Stimulated activated CD4-positive, alpha-beta T cell treated with anti-CD3 and anti-CD28 coated beads, Interleukin-4, amount 100 ng/mL, for 48 hours (primary cell): Measurements from ENCODE around the gene PBXIP1.
"Not testable (repeated sequence)": the region's sequence is repeated elsewhere in the genome, so short reads cannot be mapped to it uniquely, and the experiment has no call there.

Experiments used
- DNase-seq, 2 donors: peaks; one replicate each; pipeline ENCODE4 v3.0.0-alpha.2; 2020; ENCODE audit warnings: low read depth in 2 of 2

PBXIP1 gene

DNA sequence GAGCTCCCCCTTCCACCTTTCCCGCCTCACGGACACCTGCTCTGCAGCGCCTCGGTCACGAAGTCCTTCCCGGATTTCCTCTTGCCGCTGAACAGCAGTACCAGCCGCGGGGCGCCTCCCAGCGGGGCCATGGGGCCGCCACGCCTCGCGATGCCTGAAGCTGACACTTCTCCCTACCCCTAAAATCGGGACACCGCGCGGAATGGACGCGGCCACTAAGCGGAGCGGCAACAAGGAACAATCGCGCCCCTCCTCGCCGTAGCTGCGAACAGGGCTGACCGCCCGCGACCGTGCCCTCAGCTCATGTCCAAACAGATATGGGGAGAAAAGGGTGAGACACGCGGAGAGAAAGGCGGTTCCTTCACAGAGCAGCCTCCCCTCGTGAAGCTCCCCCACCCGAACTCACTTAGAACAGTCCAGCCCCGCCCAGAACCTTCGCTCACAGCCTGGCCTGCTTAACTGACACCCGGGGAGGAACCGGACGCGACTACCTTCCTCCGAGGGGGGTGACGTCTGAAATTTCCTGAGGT is 19.3 kb downstream of the PBXIP1 start, which contains the start of gene PMVK:
TSS of gene PMVK (minus strand) at position 165 of the 530 bp plus-strand sequence. CDS start at position 131, 34 bp downstream.
- DNase-seq: peak; percentile 91 to 93

DNA sequence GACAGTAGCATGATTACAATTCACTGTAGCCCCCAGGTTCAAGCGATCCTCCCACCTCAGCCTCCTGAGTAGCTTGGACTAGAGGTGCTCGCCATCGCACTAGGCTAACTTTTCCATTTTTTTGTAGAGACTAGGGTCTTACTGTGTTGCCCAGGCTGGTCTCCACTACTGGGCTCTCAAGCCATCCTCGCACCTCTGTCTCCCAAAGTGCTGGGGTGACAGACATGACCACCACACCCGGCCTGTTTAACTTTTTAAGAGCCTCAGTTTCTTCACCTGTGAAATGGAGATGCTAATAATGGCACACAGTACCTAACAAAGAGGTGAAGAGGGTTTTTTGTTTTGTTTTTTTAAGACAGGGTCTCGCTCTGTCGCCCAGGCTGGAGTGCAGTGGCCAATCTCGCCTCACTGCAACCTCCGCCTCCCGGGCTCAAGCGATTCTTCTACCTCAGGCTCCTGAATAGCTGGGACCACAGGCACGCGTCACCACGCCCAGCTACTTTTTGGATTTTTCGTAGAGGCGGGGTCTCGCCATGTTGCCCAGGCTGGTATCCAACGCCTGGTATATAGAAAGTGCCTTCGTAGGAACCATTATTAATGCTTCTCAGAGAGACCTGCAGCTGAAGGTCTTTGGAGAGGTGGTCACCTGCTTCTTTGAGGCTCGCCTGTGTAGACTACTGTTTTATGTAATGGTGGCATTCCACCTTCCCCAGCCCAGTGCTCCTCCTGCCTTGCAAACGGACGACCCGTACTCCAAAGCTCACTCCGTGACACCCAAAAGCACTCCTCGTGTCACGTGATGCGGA is 19.9 kb downstream of the PBXIP1 start:
- DNase-seq: no peak

DNA sequence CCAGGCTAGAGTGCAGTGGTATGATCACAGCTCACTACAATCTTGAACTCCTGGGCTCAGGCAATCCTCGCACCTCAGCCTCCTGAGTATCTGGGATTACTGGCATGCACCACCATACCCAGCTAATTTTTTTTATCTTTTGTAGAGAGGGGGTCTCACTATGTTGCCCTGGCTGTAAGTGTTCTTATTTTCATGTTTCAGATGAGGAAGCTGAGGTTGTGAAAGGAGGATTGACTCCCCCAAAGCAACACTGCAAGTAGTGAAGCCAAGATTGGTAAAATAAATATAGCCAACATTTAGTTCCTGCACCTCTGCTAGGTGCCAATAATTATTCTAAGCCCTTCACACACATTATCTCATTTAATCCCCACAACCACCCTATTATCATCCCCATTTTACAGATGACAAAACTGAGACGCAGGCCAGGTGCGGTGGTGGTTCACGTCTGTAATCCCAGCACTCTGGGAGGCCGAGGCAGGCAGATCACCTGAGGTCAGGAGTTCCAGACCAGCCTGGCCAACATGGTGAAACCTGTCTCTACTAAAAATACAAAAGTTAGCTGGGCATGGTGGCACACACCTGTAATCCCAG is 21.4 kb downstream of the PBXIP1 start:
- no peak for DNase-seq

DNA sequence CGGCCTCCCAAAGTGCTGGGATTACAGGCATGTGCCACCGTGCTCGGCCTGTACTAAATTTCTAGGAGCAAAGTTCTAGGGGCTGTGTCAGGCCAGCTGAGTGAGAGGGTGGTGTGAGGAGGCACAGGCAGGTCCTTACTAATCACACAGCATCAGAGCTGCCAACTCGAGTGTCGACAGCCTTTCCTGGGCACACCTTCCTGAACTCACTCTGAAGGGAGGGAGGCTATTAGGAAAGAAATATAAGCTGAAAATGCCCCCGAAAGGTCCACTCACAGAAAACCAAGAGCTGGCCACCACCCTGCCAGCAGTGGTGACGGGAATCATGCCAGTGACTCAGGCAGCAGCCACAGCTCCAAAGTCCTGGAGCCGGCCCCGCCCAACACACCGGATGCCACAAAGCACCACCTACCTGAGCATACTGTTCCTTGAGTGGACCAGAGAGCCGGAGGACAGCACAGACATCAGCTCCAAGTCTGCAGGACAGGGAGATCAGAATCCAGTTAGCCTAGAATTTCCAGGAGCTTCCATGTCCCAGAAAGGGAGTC is 23.9 kb downstream of the PBXIP1 start:
- no peak for DNase-seq

DNA sequence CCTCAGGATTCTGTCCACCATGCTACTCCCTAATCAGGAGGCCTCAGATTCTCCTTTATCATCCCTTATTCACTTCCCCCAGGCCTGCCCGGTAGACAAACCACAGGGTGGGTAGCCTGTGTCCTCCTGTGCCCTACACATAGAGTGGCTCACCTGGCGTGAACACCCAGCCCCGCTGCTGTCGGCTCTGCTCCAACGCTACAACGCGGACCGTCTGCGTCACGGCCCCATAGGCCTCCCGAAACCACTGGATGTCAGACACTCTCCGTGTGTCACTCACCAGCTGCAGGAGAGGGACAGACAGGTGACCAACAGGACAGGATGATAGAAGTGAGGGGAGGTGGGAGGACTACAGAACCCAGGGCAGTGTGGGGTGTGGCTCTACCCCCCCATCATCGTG is 29.7 kb downstream of the PBXIP1 start:
- DNase-seq: no peak

DNA sequence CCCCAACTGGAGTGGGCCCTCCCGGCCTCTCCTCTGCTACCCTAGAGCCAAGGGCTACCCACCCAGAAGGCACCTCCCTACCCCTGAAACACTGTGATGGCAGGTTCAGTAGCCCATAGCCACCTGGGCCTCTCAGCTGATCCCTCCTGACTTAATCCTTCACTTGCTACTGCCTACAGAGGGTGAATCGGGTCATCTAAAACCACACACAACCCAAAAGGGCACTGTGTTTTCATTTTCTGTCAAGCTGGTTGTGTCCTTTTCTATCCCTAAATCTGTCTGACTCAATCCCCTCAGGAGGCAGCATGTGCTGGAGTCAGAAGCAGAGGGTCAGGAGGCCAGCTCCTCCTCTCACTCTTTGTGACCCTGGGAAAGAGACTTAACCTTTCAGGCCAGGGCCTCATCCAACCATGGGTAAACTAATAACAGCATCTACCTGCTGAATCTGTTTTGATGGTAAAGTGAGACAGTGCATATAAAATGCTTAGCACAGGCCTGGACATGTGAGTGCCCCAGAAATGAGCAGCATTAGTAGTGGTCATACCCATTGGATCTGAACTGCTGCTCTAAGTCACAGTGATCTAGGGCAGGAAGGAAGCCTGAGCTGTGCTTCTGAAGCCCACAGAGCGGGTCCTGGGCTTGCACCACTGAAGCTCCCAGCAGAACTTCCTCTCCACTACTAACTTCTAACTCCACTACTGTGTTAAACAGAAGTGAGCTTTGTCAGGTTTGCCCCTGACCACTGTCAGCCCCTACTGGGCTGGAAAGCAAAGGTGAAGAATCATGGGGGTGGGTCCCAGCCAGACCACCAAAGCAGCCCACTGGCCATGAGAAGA is 30.3 kb downstream of the PBXIP1 start:
- no peak for DNase-seq

DNA sequence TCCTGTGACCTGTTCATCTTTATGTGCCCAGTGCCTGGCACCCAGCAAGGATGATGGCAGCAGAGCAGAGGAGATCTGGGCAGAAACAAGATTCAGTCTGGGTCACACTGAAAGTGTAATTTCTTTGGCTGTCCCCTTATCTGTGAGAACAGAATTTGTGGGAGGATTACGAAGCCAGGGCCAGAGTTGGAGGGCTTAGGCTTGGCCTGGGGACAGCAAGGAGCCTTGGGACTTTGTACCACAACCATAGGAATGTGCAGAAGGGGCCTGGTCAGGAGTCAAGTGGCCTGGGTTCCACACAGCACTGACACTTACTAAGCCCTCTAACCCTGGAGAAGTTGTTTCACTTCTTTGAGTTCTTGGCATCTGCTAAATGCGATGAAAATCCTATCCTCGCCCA is 32.2 kb downstream of the PBXIP1 start:
- DNase-seq: no peak

DNA sequence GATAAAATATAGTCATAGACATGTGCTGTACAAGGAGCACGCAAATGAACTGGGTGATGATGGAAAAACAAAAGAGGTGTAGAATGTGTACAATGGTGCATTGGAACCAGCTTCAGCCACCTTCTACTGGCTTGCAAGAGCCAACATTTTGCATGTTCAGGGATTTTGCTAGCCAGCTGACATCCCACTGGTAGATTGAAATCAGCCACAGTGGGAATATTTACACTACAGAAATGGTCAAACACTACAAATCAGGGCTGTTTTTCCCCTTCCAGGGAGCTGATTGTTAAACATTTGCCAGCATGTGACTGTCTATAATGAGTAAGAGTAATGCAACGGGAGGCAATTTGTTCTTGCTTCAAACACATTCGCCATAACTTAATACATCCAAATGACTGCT is 42.6 kb downstream of the PBXIP1 start:
- no peak for DNase-seq

DNA sequence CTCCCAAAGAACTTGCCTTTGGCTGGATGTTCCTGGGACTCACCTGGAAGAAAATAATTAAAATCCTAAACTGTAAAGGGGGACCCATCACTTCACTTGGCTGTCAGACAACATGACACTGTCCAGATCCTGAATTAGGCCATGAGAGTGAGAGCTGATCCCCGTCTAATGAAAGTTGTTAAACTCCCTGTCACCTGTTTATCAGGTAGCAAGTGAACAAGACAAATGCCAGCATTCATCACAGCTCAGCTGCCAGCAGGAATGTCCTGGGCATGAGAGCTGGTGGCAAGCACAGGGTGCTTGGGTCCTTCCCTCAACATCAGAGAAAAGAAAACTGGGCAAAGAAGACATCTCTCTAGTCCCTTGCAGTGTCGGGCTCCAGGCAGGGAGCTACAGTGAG is 43.1 kb downstream of the PBXIP1 start:
- DNase-seq: no peak

DNA sequence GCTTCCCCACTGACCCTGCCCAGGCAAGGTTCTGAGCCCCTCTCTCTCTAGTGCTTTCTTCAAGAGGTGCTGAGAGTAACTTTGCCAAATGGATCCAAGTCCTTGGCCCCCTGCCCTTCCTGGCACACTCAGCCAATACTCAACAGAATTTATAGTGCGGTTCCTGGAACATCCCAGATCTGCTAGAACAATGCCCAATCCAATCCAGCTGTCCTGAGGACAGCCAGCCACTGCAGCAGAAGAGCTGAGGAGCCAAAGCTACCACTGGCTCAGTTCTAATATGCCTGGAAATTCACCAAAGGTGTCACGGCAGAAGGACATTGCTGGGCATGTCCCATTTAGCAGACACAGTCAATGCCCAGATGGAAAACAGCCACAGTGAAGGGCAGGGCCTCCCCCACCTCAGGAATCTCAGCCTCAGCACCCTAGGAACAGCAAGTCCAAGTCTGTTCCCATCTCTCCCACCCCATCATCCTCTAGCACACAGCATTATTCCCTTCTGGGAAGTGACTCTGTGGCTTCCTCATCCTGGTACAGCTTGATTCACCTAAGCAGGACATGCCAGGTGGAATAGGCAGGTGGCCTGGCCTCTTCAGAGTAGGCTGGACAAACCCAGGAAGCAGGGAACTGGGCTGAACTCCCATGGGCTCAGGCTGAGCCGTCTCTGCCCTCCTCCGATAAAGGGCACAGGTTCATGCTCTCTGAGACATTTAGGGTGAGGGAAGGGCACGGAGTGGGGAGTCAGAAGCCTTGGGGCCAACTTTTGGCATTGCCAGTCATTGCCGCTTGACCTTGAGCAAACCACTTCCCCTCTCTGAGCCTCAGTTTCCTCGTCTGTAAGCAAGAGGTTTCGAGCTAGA is 44.0 kb downstream of the PBXIP1 start:
- DNase-seq: no peak

DNA sequence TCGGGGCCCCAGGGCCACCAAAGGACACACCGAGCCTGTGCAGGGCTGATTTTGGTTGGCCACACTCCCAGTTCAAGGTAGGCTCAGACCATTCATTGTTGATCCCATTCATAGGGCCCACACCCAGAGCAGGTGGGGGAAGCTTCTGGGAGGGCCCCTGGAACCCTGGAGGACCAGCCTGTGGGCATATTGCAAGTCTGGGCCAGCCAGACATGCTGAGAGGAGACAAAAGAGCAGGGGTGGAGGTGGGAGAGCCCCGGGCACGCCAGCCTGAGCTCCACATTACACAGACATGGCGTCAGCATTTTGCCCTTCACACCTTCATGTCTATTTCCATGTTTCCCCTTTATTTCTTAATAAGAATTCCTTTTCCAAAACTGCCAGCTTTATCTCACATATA is 45.0 kb downstream of the PBXIP1 start:
- no peak for DNase-seq

DNA sequence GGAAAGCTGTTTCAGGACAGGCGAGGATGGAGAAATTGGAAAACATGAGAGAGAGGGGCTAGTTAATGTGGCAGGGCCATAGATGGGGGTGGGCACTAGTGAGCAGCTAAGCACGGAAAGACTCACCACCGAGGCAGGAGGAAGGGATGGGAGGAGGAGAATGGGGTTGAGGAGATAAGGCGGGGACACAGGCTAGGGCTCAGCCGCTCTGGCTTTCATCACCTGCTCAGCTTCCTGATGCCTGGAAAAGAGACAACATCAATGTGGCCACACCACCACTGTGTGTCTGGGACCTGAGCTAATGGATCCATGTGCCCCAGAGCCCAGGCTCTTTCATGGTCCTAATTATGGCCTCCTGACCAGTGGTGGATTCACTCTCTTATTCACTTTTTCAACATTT is 47.0 kb downstream of the PBXIP1 start:
- no peak for DNase-seq

DNA sequence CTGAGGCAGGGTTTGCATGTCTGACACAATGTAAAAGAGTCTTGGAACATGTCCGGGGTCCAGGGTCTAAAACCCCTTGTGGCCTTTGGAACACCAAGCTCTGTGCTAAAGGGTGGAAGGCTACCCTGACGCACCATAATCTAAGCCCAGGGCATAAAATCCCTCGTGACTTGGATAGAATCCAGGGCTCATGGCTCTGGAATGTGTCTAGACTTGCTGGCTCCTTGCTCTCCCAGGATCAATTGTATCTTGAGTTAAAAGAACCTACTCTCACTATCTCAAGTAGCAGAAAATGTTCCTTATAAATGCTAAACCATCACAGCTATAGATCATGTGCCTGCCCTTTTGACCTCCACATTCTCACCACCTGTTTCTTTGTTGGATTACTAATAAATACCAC is 47.8 kb downstream of the PBXIP1 start:
- not testable (repeated sequence) for DNase-seq

DNA sequence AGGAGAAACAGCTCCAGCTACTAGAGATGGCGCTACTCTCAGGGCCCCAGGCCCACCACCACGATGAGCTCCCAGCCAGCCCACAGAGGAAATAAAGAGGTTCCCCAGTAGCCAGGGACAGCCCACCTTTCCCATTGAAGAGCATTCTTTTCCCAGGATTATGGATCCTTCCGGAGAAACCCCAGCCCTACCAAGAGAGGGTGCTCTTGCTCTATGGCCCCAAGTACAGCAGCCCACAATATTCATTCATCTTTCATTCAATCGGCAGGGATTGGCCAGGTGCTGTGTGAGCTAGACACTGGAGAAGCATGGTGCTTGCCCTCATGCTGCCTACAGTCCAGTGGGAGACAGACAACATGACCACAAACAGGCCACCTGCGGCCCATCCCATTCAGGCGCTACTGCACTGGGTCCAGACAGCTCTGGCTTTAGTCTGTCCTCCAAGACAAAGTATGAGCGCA is 49.2 kb downstream of the PBXIP1 start:
- no peak for DNase-seq

DNA sequence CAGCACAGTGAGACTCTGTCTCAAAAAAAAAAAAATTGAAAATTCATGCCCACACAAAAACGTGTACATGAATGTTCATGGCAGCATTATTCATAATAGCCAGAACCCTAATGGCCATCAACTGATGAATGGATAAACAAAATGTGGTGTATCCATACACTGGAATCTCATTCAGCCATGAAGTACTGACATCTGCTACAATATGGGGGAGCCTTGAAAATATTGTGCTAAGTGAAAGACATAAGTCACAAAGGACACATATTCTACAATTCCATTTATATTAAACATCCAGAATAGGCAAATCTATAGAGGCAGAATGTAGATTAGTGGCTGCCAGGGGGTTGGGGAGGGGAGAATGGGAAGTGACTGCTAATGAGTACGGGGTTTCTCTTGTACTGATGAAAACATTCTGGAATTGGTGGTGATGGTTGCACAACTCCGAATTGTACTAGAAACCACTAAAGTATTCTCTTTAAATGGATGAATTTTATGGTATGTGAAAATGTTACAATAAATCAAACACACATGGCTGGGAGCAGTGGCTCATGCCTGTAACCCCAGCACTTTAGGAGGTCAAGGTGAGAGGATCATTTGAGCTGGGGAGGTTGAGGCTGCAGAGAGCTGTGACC is 52.8 kb downstream of the PBXIP1 start:
- DNase-seq: no peak

DNA sequence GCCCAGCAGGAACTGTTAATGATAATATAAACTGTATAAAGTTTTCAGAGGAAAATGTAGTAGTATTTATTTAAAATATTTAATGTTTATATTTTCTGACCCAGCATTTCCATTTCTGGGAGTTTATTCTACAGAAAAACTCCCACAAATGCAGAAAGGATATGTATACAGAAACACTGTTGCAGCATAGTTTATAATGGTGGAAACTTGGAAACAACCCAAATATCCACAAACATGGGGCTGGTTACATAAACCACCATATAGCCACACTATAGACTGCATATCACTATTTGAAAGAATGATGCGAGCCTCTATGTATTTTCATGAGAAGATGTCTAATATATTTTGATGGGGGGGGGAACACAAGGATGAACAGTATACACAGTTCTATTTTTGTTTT is 54.3 kb downstream of the PBXIP1 start:
- no peak for DNase-seq

DNA sequence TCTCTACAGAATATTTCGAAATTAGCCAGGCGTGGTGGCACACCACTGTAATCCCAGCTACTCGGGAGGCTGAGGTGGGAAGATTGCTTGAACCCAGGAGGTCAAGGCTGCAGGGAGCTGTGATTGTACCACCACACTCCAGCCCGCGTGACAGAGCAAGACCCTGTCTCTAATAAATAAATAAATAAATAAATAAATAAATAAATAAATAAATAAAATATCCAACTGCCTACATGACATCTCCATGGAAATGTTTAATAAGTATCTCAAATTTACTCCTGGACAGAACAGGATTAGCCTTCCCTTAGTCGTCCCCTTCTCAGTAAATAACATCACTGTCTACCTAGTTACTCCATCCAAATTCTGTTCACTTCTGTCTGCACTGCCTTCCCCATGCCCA is 56.9 kb downstream of the PBXIP1 start:
- no peak for DNase-seq

DNA sequence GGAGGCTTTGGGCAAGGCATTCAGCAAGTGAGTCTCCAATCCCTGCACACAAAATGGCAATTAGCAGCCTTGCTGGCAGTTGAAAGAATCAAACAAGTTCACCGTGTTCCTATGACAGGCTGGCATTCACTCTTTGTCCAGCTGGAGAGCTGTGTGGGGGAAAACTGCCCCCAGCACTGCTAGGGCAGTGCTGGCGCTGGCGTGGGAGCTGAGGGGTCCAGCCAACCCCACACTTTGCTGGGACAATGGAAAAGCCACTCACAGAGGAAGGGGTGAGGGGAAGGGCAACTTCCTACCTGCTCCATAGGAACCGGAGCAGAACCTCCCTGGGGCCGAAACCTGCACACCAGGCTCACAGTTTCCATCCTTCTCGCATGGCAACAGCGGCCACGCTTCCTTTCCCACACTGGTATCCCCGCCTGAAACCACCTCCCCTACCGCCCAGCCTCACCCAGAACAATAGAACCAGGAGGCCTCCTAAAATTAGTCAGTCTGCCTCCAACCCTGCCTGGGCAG is 59.1 kb downstream of the PBXIP1 start:
- no peak for DNase-seq

DNA sequence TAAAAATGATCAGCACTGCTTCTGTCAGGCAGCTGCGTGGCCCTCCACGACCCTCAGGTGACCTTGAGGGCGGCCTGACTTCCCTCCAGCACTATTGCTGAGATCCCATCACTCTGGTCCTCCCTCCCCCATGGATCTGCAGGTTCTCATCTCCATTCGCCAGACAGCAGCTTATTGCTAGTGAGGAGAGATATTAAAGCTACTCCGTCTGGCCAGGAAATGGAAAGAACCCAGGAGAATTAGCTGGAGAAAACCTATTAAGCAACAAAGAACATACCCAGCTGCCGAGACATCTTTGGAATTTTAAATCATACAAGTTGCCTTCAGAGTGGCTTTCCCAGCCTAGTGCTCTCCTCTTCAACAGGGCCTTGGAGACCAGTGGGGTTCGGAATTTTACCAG is 60.1 kb downstream of the PBXIP1 start:
- no peak for DNase-seq
